Mucosa of descending colon (tissue), 3 donors: ENCODE measurements around the gene BMAL1. TPM values are rescaled to one million over a fixed set of nuclear protein-coding genes. Genes with fewer than 3 reads are reported as not detected.

Source experiments
- ATAC-seq: fragments of 200-7000 bp; cut with Tn5 transposase; one replicate; pipeline ENCODE4 v1.9.1; 2020; ENCODE audit warnings: mild to moderate bottlenecking, moderate library complexity
- DNase-seq, 3 donors: peaks; one replicate each; pipeline ENCODE4 v3.0.0-alpha.2; 2020
- H3K36me3 ChIP-seq: fragments of 200-600 bp; one replicate; pipeline ENCODE4 v1.8.0; 2021; ENCODE audit warnings: low read depth, mild to moderate bottlenecking
- H3K4me1 ChIP-seq: fragments of 200-600 bp; one replicate; pipeline ENCODE4 v1.8.0; 2021; ENCODE audit warnings: low read depth, mild to moderate bottlenecking
- H3K4me3 ChIP-seq: fragments of 200-600 bp; one replicate; pipeline ENCODE4 v1.8.0; 2021; ENCODE audit warnings: mild to moderate bottlenecking
- H3K9me3 ChIP-seq: fragments of 200-600 bp; one replicate; pipeline ENCODE4 v1.8.0; 2021; ENCODE audit warnings: mild to moderate bottlenecking
- intact Hi-C, 2 donors: fragments of 100-400 bp; cut with DNase I in 1 of 2; cut with micrococcal nuclease in 1 of 2; formaldehyde crosslinking; loops; one replicate each; pipeline versions ENCODE4 v1.11.0 to v1.11.1; 2022; cut with DNase I, micrococcal nuclease
- total RNA-seq, 3 donors: library from RNA; stranded (reverse); fragmentation: NEBNext Ultra II Directional in 2 of 3; extraction: Animal tissue kit (Norgen Biotek cat#: 25700) in 2 of 3; gene quantifications; one replicate each; pipeline versions ENCODE4 v1.2.1 to v1.2.4, GENCODE V29; 2021 to 2023
- TF ChIP-seq, protein P1 (sequence below): fragments of 200-600 bp; IDR thresholded peaks from one replicate; pipeline ENCODE4 v1.8.0; 2022; ENCODE audit warnings: antibody characterized with exemption, mild to moderate bottlenecking
- donor health status: DM: no; HTN: no; CAD: no; lungs with moderate emphysema.
- donor health status: DM: no; HTN: no; CAD: no.
- donor health status: DM: no; HTN: yes; CAD: no.

BMAL1 gene
- total RNA-seq, 3 donors from 2014 or later = 26.6 to 40.1 (median 29.8) TPM

GRCh38 chr11:13320688-13321087 lies 43.1 kb downstream of the BMAL1 start:
- H3K9me3 ChIP-seq = no peaks in the 10 kb centered on the region
- intact Hi-C loops = no loop called here
- H3K4me3 ChIP-seq = no peak overlapping the region
- no peaks in the 10 kb centered on the region for H3K36me3 ChIP-seq
- TF ChIP-seq, protein P1, sequence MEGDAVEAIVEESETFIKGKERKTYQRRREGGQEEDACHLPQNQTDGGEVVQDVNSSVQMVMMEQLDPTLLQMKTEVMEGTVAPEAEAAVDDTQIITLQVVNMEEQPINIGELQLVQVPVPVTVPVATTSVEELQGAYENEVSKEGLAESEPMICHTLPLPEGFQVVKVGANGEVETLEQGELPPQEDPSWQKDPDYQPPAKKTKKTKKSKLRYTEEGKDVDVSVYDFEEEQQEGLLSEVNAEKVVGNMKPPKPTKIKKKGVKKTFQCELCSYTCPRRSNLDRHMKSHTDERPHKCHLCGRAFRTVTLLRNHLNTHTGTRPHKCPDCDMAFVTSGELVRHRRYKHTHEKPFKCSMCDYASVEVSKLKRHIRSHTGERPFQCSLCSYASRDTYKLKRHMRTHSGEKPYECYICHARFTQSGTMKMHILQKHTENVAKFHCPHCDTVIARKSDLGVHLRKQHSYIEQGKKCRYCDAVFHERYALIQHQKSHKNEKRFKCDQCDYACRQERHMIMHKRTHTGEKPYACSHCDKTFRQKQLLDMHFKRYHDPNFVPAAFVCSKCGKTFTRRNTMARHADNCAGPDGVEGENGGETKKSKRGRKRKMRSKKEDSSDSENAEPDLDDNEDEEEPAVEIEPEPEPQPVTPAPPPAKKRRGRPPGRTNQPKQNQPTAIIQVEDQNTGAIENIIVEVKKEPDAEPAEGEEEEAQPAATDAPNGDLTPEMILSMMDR = no peak
- no peak for ATAC-seq
- DNase-seq = no peak
- peaks cover 14% of the 10 kb centered on the region for H3K4me1 ChIP-seq

DNA sequence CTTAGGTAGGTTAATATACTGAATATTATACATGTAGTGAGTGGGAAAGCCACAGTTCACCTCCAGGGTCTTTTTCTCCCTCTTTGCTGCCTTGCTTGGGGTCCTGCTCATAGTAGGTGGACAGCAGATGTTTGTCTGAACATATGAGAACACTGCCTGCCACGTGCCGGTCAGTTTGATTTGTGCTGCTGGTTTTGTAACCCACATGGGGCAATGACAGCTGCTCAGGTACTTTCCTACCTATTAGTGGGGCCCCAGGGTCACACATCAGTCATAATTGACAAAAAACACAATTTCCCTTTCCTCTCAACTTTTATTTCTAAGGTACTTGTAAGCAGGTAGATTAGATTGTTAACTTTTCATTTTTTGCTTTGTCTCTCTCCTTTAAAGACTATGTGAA lies 43.8 kb downstream of the BMAL1 start:
- TF ChIP-seq, protein P1 = no peak
- no peaks in the 10 kb centered on the region for H3K9me3 ChIP-seq
- peaks cover 14% of the 10 kb centered on the region for H3K4me1 ChIP-seq
- H3K4me3 ChIP-seq = no peak overlapping the region
- H3K36me3 ChIP-seq = no peaks in the 10 kb centered on the region
- ATAC-seq = no peak
- intact Hi-C loops = no loop called here
- no peak for DNase-seq

- ATAC-seq (no peak), DNase-seq (no peak)
- Histone ChIP-seq H3K4me1 (peaks cover 2% of the 10 kb centered on the region), H3K9me3 (no peaks in the 10 kb centered on the region), H3K4me3 (no peak overlapping the region), H3K36me3 (no peaks in the 10 kb centered on the region)
- intact Hi-C loops = no loop called here
- TF ChIP-seq, protein P1 = no peak
These were observed 46.6 kb downstream of the BMAL1 start for GRCh38 chr11:13324141-13324540.

GRCh38 chr11:13324709-13325108 lies 47.1 kb downstream of the BMAL1 start:
- intact Hi-C loops = no loop called here

DNA sequence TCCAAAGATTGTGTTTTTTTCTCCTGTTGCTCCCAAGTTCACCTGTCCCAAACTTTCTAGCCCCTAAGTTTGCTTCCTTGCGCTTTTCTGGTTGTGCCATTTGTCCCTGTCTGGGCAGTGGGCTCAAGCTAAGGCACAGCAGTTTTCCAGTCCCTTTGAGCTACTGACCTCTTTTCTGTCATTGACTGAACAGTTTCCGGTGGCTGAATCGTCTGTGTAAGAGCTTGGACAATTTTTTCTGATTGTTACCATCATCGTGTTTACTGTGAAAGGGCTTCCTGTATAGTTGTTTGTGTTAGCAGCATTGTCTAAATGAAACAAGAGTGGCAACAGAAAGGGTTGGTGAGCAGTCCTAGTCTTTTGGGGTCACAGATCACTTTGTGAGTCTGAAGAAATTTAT lies 49.8 kb downstream of the BMAL1 start:
- Histone ChIP-seq H3K36me3 (no peaks in the 10 kb centered on the region), H3K9me3 (no peaks in the 10 kb centered on the region), H3K4me3 (no peak overlapping the region), H3K4me1 (no peaks in the 10 kb centered on the region)
- DNase-seq (no peak), ATAC-seq (no peak)
- intact Hi-C loops = no loop called here
- TF ChIP-seq, protein P1 = no peak

More at GRCh38 chr11:13324709-13325108, 47.1 kb downstream of the BMAL1 start:
- ATAC-seq = no peak
- Histone ChIP-seq H3K9me3 (no peaks in the 10 kb centered on the region), H3K4me1 (no peaks in the 10 kb centered on the region), H3K36me3 (no peaks in the 10 kb centered on the region), H3K4me3 (no peak overlapping the region)
- TF ChIP-seq, protein P1 = no peak
- DNase-seq = no peak

- intact Hi-C loops = no loop called here
- Histone ChIP-seq H3K9me3 (no peaks in the 10 kb centered on the region), H3K4me3 (no peak overlapping the region), H3K4me1 (peaks cover 7% of the 10 kb centered on the region), H3K36me3 (no peaks in the 10 kb centered on the region)
- ATAC-seq (no peak), DNase-seq (no peak)
- TF ChIP-seq, protein P1 = no peak
These were observed 50.7 kb downstream of the BMAL1 start for GRCh38 chr11:13328286-13328685.
